Measurements from ENCODE around the gene CARD6. TPM values are rescaled to one million over a fixed set of nuclear protein-coding genes. Genes with fewer than 3 reads are reported as not detected.
A peak's percentile ranks its signal among the peaks of the same experiment; 100 is the strongest.

Gene CARD6
- total RNA-seq, 1 donor from 2014 or later, result not detected

GRCh38 chr5:40798801-40799210 lies 42.4 kb upstream of the CARD6 start:
- Histone ChIP-seq H3K4me1 (peaks cover 17% of the 10 kb centered on the region), H3K27me3 (peaks cover 11% of the 10 kb centered on the region), H3K9me3 (ENCODE audit: low read depth) (no peaks in the 10 kb centered on the region), H3K9ac (peak overlapping the region; percentile 50), H3K36me3 (no peaks in the 10 kb centered on the region), H3K27ac (peak overlapping the region; percentile 75), H2AFZ (replicated peaks) (peak overlapping the region; percentile 98), H4K20me1 (ENCODE audit: low read depth) (peaks cover 26% of the 10 kb centered on the region), H3K4me3 (peak overlapping the region; percentile 81), H3K4me2 (peak overlapping the region; percentile 93), H3K79me2 (ENCODE audit: low read depth) (peaks cover 38% of the 10 kb centered on the region), H3F3A (ENCODE audit: low read depth) (peaks cover 24% of the 10 kb centered on the region)
- Mint-ChIP-seq H3K4me1 (peaks cover 21% of the 10 kb centered on the region), H3K27me3 (ENCODE audit: insufficient read depth, low read depth) (peaks cover 5% of the 10 kb centered on the region), H3K27ac (peak overlapping the region; percentile 99), H3K4me3 (peak overlapping the region; percentile 90), H3K36me3 (peaks cover 19% of the 10 kb centered on the region), H3K9me3 (peaks cover 4% of the 10 kb centered on the region)
- no peak for DNase-seq (ENCODE audit: low spot score)
- no peak for TF ChIP-seq EZH2phosphoT487 (IDR thresholded peaks at IDR 0.05)
- no peak for TF ChIP-seq CTCF (IDR thresholded peaks at IDR 0.05)
- TF ChIP-seq EZH2 (IDR thresholded peaks at IDR 0.05), result no peak

GRCh38 chr5:40799258-40799657 lies 41.9 kb upstream of the CARD6 start:
- peaks cover 1% of the 10 kb centered on the region for H3K9me3 Mint-ChIP-seq
- Histone ChIP-seq H3K27ac (no peak overlapping the region), H3K9me3 (ENCODE audit: low read depth) (no peaks in the 10 kb centered on the region), H3K79me2 (ENCODE audit: low read depth) (peaks cover 34% of the 10 kb centered on the region), H3K4me3 (peak overlapping the region; percentile 81), H3K27me3 (peaks cover 11% of the 10 kb centered on the region), H3K9ac (no peak overlapping the region), H3K4me1 (peaks cover 17% of the 10 kb centered on the region), H3K36me3 (no peaks in the 10 kb centered on the region), H4K20me1 (ENCODE audit: low read depth) (peaks cover 26% of the 10 kb centered on the region), H2AFZ (replicated peaks) (no peak overlapping the region), H3K4me2 (peak overlapping the region; percentile 93), H3F3A (ENCODE audit: low read depth) (peaks cover 24% of the 10 kb centered on the region)
- peaks cover 21% of the 10 kb centered on the region for H3K4me1 Mint-ChIP-seq
- H3K4me3 Mint-ChIP-seq, result peak overlapping the region; percentile 90
- TF ChIP-seq EZH2 (IDR thresholded peaks at IDR 0.05) (no peak), CTCF (IDR thresholded peaks at IDR 0.05) (no peak), EZH2phosphoT487 (IDR thresholded peaks at IDR 0.05) (no peak)
- peaks cover 5% of the 10 kb centered on the region for H3K27me3 Mint-ChIP-seq (ENCODE audit: insufficient read depth, low read depth)
- DNase-seq (ENCODE audit: low spot score), result no peak
- H3K27ac Mint-ChIP-seq, result no peak overlapping the region
- peaks cover 15% of the 10 kb centered on the region for H3K36me3 Mint-ChIP-seq

GRCh38 chr5:40801771-40802562 lies 39.2 kb upstream of the CARD6 start:
- no peaks in the 10 kb centered on the region for H3K36me3 ChIP-seq
- peaks cover 24% of the 10 kb centered on the region for H3F3A ChIP-seq (ENCODE audit: low read depth)
- H3K27ac Mint-ChIP-seq, result no peak overlapping the region
- DNase-seq (ENCODE audit: low spot score), result no peak
- peaks cover 2% of the 10 kb centered on the region for H3K36me3 Mint-ChIP-seq
- peaks cover 14% of the 10 kb centered on the region for H3K4me1 Mint-ChIP-seq
- H3K9ac ChIP-seq, result no peak overlapping the region
- H3K4me3 Mint-ChIP-seq, result peak overlapping the region; percentile 7
- H3K4me2 ChIP-seq, result peak overlapping the region; percentile 20
- no peak overlapping the region for H2AFZ ChIP-seq (replicated peaks)
- peaks cover 12% of the 10 kb centered on the region for H3K4me1 ChIP-seq
- no peaks in the 10 kb centered on the region for H3K9me3 Mint-ChIP-seq
- H3K79me2 ChIP-seq (ENCODE audit: low read depth), result peaks cover 7% of the 10 kb centered on the region
- no peak for TF ChIP-seq EZH2phosphoT487 (IDR thresholded peaks at IDR 0.05)
- no peak overlapping the region for H3K4me3 ChIP-seq
- peaks cover 5% of the 10 kb centered on the region for H3K27me3 Mint-ChIP-seq (ENCODE audit: insufficient read depth, low read depth)
- H3K27me3 ChIP-seq, result peaks cover 11% of the 10 kb centered on the region
- H3K27ac ChIP-seq, result no peak overlapping the region
- H4K20me1 ChIP-seq (ENCODE audit: low read depth), result peaks cover 4% of the 10 kb centered on the region
- H3K9me3 ChIP-seq (ENCODE audit: low read depth), result no peaks in the 10 kb centered on the region

- H3K36me3 ChIP-seq, result no peaks in the 10 kb centered on the region
- Mint-ChIP-seq H3K9me3 (no peaks in the 10 kb centered on the region), H3K36me3 (no peaks in the 10 kb centered on the region), H3K27me3 (ENCODE audit: insufficient read depth, low read depth) (no peaks in the 10 kb centered on the region), H3K27ac (no peak overlapping the region), H3K4me1 (peaks cover 6% of the 10 kb centered on the region), H3K4me3 (no peak overlapping the region)
- H3F3A ChIP-seq (ENCODE audit: low read depth), result peaks cover 12% of the 10 kb centered on the region
- H3K27me3 ChIP-seq, result peaks cover 17% of the 10 kb centered on the region
- no peak overlapping the region for H2AFZ ChIP-seq (replicated peaks)
- no peak for DNase-seq (ENCODE audit: low spot score)
- H3K27ac ChIP-seq, result no peak overlapping the region
- no peaks in the 10 kb centered on the region for H3K79me2 ChIP-seq (ENCODE audit: low read depth)
- TF ChIP-seq EZH2 (IDR thresholded peaks at IDR 0.05) (no peak), CTCF (IDR thresholded peaks at IDR 0.05) (no peak), EZH2phosphoT487 (IDR thresholded peaks at IDR 0.05) (no peak)
- H4K20me1 ChIP-seq (ENCODE audit: low read depth), result no peaks in the 10 kb centered on the region
- H3K4me2 ChIP-seq, result no peak overlapping the region
- H3K4me3 ChIP-seq, result no peak overlapping the region
- peaks cover 11% of the 10 kb centered on the region for H3K4me1 ChIP-seq
- H3K9ac ChIP-seq, result no peak overlapping the region
- H3K9me3 ChIP-seq (ENCODE audit: low read depth), result no peaks in the 10 kb centered on the region
Measured at GRCh38 chr5:40812125-40812524, 29.0 kb upstream of the CARD6 start.
